Measurements from ENCODE around the gene CD1C. TPM values are rescaled to one million over a fixed set of nuclear protein-coding genes. Genes with fewer than 3 reads are reported as not detected.

CD1C gene
- polyA plus RNA-seq, 1 of the 3 experiments (the other 2 are of a cell fraction) = not detected

DNA sequence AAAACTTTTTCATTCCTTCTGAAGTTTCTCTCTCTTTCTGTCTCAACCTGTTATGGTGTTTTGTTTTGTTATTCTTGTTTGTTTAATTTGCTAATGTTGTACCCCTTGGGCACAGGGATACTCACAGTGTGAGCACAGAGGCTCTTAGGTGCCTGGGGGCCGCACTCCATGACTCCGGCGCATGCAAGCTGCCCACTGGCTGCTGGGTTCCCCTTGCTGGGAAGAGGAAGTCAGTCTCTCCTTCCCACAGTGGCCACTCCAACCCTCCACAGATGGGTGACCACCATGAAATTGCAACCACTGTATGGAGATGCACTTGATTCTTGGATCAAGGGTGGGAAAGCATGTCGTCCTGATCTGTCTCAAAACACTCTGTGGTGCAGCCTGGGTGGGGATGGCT lies 40.1 kb upstream of the CD1C start:
- H4K20me1 ChIP-seq (ENCODE audit: insufficient read depth) = no peaks in the 10 kb centered on the region
- H2AFZ ChIP-seq (ENCODE audit: low read depth) = no peak overlapping the region
- TF ChIP-seq CHD2 (IDR thresholded peaks at IDR 0.05; ENCODE audit: low read length, partially characterized antibody) = no peak
- no peak for TF ChIP-seq SMC3 (IDR thresholded peaks at IDR 0.05; ENCODE audit: low read depth, low read length)
- no peak for TF ChIP-seq NRF1 (IDR thresholded peaks at IDR 0.05; ENCODE audit: low read depth, low read length)
- no peak for TF ChIP-seq ELF1 (IDR thresholded peaks at IDR 0.05)
- no peak for TF ChIP-seq TCF12 (IDR thresholded peaks at IDR 0.05)
- TF ChIP-seq, protein P1, sequence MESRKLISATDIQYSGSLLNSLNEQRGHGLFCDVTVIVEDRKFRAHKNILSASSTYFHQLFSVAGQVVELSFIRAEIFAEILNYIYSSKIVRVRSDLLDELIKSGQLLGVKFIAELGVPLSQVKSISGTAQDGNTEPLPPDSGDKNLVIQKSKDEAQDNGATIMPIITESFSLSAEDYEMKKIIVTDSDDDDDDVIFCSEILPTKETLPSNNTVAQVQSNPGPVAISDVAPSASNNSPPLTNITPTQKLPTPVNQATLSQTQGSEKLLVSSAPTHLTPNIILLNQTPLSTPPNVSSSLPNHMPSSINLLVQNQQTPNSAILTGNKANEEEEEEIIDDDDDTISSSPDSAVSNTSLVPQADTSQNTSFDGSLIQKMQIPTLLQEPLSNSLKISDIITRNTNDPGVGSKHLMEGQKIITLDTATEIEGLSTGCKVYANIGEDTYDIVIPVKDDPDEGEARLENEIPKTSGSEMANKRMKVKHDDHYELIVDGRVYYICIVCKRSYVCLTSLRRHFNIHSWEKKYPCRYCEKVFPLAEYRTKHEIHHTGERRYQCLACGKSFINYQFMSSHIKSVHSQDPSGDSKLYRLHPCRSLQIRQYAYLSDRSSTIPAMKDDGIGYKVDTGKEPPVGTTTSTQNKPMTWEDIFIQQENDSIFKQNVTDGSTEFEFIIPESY (IDR thresholded peaks at IDR 0.05; ENCODE audit: borderline replicate concordance, low read depth) = no peak
- TF ChIP-seq RCOR1 (IDR thresholded peaks at IDR 0.05; ENCODE audit: low read length) = no peak
- no peak for TF ChIP-seq CTCF (IDR thresholded peaks at IDR 0.05)
- TF ChIP-seq TAF1 (IDR thresholded peaks at IDR 0.05; ENCODE audit: borderline replicate concordance, low read depth, low read length) = no peak
- TF ChIP-seq NFIC (IDR thresholded peaks at IDR 0.05; ENCODE audit: borderline replicate concordance) = no peak
- TF ChIP-seq EZH2phosphoT487 (IDR thresholded peaks at IDR 0.05; ENCODE audit: borderline replicate concordance, low read depth) = no peak
- TF ChIP-seq, protein P2, sequence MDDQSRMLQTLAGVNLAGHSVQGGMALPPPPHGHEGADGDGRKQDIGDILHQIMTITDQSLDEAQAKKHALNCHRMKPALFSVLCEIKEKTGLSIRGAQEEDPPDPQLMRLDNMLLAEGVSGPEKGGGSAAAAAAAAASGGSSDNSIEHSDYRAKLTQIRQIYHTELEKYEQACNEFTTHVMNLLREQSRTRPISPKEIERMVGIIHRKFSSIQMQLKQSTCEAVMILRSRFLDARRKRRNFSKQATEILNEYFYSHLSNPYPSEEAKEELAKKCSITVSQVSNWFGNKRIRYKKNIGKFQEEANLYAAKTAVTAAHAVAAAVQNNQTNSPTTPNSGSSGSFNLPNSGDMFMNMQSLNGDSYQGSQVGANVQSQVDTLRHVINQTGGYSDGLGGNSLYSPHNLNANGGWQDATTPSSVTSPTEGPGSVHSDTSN (IDR thresholded peaks at IDR 0.05) = no peak
- TF ChIP-seq RXRA (IDR thresholded peaks at IDR 0.05; ENCODE audit: borderline replicate concordance, low read depth) = no peak
- no peak for TF ChIP-seq GATA2 (CRISPR knock-in tag; IDR thresholded peaks at IDR 0.05)
- no peak overlapping the region for H3K9ac ChIP-seq
- ChIA-PET POLR2A (no interaction called here), CTCF (no interaction called here)
- no peaks in the 10 kb centered on the region for H3F3A ChIP-seq (replicated peaks; ENCODE audit: insufficient read depth)
- H3K36me3 ChIP-seq (replicated peaks in 1 of 2; ENCODE audit: control insufficient read depth in 1 of 2, insufficient read depth in 2 of 2, low read length in 1 of 2) = no peaks in the 10 kb centered on the region
- H3K79me2 ChIP-seq (ENCODE audit: insufficient read depth) = no peaks in the 10 kb centered on the region
- no peaks in the 10 kb centered on the region for H3K9me2 ChIP-seq
- H3K4me3 ChIP-seq (ENCODE audit: low read depth in 2 of 2, low read length in 1 of 2) = no peak overlapping the region
- H3K27me3 ChIP-seq (ENCODE audit: insufficient read depth) = no peaks in the 10 kb centered on the region
- no peak overlapping the region for H3K27ac ChIP-seq (ENCODE audit: low read depth in 2 of 2, low read length in 1 of 2)
- DNase-seq = no peak
- WGBS (ENCODE audit: low lambda C conversion rate) = 2% methylated on average over 4 of the region's 4 CpGs
- no peak overlapping the region for H3K4me2 ChIP-seq
- H3K9me3 ChIP-seq = no peaks in the 10 kb centered on the region
- no peaks in the 10 kb centered on the region for H3K4me1 ChIP-seq (ENCODE audit: control insufficient read depth in 1 of 2, insufficient read depth in 2 of 2, low read depth in 1 of 2, low read length in 1 of 2)

DNA sequence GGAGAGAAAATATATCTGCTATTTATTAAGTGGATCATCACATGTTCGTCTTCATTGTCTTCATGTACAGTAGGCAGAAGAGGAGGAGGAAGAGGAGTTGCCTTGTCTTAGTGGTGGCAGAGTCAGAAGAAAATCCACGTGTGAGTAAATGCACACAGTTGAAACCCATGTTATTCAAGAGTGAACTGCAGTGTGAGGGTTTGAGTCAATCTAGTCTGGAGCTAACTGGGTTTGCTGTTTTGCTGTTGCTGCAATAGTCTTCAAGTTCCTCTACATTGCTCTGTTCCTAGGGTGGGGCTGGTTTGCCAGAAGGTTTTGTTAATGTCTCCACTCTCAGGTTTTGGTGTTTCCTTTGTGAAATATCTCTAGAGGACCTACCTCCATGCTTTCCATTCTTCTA lies 38.6 kb upstream of the CD1C start:
- Histone ChIP-seq H3K27me3 (ENCODE audit: insufficient read depth) (no peaks in the 10 kb centered on the region), H3K9ac (no peak overlapping the region), H3K79me2 (ENCODE audit: insufficient read depth) (no peaks in the 10 kb centered on the region), H3K4me1 (ENCODE audit: control insufficient read depth in 1 of 2, insufficient read depth in 2 of 2, low read depth in 1 of 2, low read length in 1 of 2) (no peaks in the 10 kb centered on the region), H3K9me2 (no peaks in the 10 kb centered on the region), H3K36me3 (replicated peaks in 1 of 2; ENCODE audit: control insufficient read depth in 1 of 2, insufficient read depth in 2 of 2, low read length in 1 of 2) (no peaks in the 10 kb centered on the region), H4K20me1 (ENCODE audit: insufficient read depth) (no peaks in the 10 kb centered on the region), H3K4me2 (no peak overlapping the region), H3F3A (replicated peaks; ENCODE audit: insufficient read depth) (no peaks in the 10 kb centered on the region), H3K9me3 (no peaks in the 10 kb centered on the region), H3K27ac (ENCODE audit: low read depth in 2 of 2, low read length in 1 of 2) (no peak overlapping the region), H2AFZ (ENCODE audit: low read depth) (no peak overlapping the region), H3K4me3 (ENCODE audit: low read depth in 2 of 2, low read length in 1 of 2) (no peak overlapping the region)
- DNase-seq = no peak
- 0% methylated on average over 2 of the region's 2 CpGs for WGBS (ENCODE audit: low lambda C conversion rate)
- ChIA-PET CTCF (no interaction called here), POLR2A (no interaction called here)
- TF ChIP-seq, protein P2 (IDR thresholded peaks at IDR 0.05) = no peak
- TF ChIP-seq TCF12 (IDR thresholded peaks at IDR 0.05) = no peak
- TF ChIP-seq YY1 (IDR thresholded peaks at IDR 0.05; ENCODE audit: low read depth) = no peak
- TF ChIP-seq TAF1 (IDR thresholded peaks at IDR 0.05; ENCODE audit: borderline replicate concordance, low read depth, low read length) = no peak
- TF ChIP-seq IRF3 (IDR thresholded peaks at IDR 0.05; ENCODE audit: low read depth, low read length) = no peak
- TF ChIP-seq, protein P3, sequence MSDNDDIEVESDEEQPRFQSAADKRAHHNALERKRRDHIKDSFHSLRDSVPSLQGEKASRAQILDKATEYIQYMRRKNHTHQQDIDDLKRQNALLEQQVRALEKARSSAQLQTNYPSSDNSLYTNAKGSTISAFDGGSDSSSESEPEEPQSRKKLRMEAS (IDR thresholded peaks at IDR 0.05; ENCODE audit: low read depth) = no peak
- no peak for TF ChIP-seq ELF1 (IDR thresholded peaks at IDR 0.05)

All from SK-N-SH (cell line).